Esophagus squamous epithelium (tissue), 5 donors: ENCODE measurements around the gene CCNJ. TPM values are rescaled to one million over a fixed set of nuclear protein-coding genes. Genes with fewer than 3 reads are reported as not detected.

Experiments
- DNase-seq: peaks from one replicate; lab custom pipeline; 2025; lab: John Stamatoyannopoulos, UW
- H3K27ac ChIP-seq, 4 donors: fragments of 200-600 bp; sonication (generic); one replicate each; pipeline ENCODE4 v1.5.1; 2016 to 2019; ENCODE audit warnings: mild to moderate bottlenecking in 1 of 4
- H3K27me3 ChIP-seq, 4 donors: fragments of 200-600 bp; sonication (generic); 1 replicate in 3 of 4; 2 replicates in 1 of 4; pipeline versions ENCODE4 v1.5.1 to v1.6.0; 2017 to 2021; ENCODE audit warnings: antibody characterized with exemption in 1 of 4
- H3K36me3 ChIP-seq, 3 donors: fragments of 200-600 bp; sonication (generic); one replicate each; pipeline ENCODE4 v1.5.1; 2016 to 2019
- H3K4me1 ChIP-seq, 3 donors: fragments of 200-600 bp; sonication (generic); one replicate each; pipeline ENCODE4 v1.5.1; 2017 to 2019
- H3K4me3 ChIP-seq, 4 donors: fragments of 200-600 bp; sonication (generic); 1 replicate in 3 of 4; 2 replicates in 1 of 4; pipeline ENCODE4 v1.5.1; 2016 to 2019; ENCODE audit warnings: mild to moderate bottlenecking in 2 of 4, moderate library complexity in 1 of 4
- H3K9me3 ChIP-seq, 3 donors: fragments of 200-600 bp; sonication (generic); one replicate each; pipeline ENCODE4 v1.5.1; 2016 to 2019
- POLR2A ChIP-seq, 4 donors: fragments of 450-650 bp; IDR thresholded peaks; one replicate each; pipeline ENCODE4 v1.6.1; 2017; ENCODE audit warnings: antibody characterized with exemption in 4 of 4, mild to moderate bottlenecking in 4 of 4, moderate library complexity in 3 of 4
- WGBS, 2 donors: methylation state at CpG; one replicate each; pipeline ENCODE4 v1.1.5; 2018; 5-methylcytosine and 5-hydroxymethylcytosine counted together
- intact Hi-C: fragments of 100-400 bp; cut with DNase I; formaldehyde crosslinking; loops from one replicate; pipeline ENCODE4 v1.15.0; 2022
- total RNA-seq, 4 donors: library from RNA; depleted of rRNA; stranded (reverse); fragments of >200 nt; gene quantifications; one replicate each; pipeline ENCODE4 v1.1.0, GENCODE V29; 2016
- TF ChIP-seq, protein P1 (sequence below), 6 experiments: fragments of 450-650 bp in 4 of 6; fragments of 200-600 bp in 2 of 6; sonication (generic) in 2 of 6; IDR thresholded peaks; one replicate each; pipeline ENCODE4 v1.5.1; 2016 to 2019; ENCODE audit warnings: antibody characterized with exemption in 6 of 6, mild to moderate bottlenecking in 4 of 6, moderate library complexity in 4 of 6
- donor health status: DM: yes; HTN: yes; CAD: no.

CCNJ gene
- total RNA-seq, 4 donors from 2014 or later: 1.5 to 4.2 (median 2.8) TPM

- no peak for DNase-seq
- intact Hi-C loops: no loop called here
- no peaks in the 10 kb centered on the region for H3K4me1 ChIP-seq
- no peaks in the 10 kb centered on the region for H3K36me3 ChIP-seq
- no peak overlapping the region for H3K4me3 ChIP-seq
- no peak overlapping the region for H3K27ac ChIP-seq
- H3K27me3 ChIP-seq: no peaks in the 10 kb centered on the region
- WGBS, 2 donors: 71 to 93% methylated on average over 1 of the region's 1 CpG
- H3K9me3 ChIP-seq: no peaks in the 10 kb centered on the region
- no peak for TF ChIP-seq POLR2A (IDR thresholded peaks at IDR 0.05)
- TF ChIP-seq, protein P1, sequence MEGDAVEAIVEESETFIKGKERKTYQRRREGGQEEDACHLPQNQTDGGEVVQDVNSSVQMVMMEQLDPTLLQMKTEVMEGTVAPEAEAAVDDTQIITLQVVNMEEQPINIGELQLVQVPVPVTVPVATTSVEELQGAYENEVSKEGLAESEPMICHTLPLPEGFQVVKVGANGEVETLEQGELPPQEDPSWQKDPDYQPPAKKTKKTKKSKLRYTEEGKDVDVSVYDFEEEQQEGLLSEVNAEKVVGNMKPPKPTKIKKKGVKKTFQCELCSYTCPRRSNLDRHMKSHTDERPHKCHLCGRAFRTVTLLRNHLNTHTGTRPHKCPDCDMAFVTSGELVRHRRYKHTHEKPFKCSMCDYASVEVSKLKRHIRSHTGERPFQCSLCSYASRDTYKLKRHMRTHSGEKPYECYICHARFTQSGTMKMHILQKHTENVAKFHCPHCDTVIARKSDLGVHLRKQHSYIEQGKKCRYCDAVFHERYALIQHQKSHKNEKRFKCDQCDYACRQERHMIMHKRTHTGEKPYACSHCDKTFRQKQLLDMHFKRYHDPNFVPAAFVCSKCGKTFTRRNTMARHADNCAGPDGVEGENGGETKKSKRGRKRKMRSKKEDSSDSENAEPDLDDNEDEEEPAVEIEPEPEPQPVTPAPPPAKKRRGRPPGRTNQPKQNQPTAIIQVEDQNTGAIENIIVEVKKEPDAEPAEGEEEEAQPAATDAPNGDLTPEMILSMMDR (IDR thresholded peaks at IDR 0.05): no peak
Observed at GRCh38 chr10:96034625-96035024, 8.8 kb upstream of the CCNJ start.

DNA sequence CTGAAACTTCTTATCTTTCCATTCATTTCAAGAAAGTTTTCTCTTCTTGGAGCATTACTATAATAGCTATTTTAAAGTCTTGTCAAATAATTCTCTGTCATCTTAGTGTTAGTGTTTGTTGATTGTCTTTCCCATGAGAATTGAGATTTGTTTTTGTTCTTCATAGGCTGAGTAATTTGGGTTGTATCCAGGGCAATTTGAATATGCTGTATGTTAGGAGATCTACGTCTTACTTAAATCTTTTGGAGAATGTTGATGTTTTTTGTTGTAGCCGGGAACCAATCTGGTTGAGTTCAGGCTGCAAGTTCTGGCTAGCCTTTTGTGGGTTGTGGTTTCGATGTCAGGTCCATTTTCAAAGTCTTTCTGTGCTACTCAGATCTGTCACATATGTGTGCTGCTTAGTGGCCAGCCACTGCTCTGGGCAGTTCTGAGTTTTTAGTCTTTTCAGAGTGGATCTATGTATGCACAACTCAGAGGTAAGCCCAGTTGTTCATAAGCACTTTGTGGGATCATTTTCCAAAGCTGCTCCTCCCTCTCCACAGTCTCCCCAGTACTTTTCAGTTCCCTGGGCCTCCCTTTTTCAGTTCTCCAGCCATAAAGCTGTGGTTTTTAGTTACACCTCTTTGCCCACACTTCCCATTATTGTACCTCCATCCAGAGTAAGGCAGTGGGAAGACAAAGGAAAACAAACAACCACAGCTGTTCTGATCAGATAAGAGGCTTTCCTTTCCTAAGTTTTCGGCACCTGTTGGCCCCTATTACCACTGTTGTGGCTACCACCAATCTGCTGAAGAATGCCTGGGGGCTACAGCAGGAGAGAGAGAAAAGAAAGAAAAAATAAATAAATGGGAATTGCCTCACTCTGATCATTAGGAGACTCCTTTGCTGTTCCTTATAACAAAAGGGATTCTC lies 4.7 kb upstream of the CCNJ start:
- Histone ChIP-seq H3K4me3 (no peak overlapping the region), H3K27me3 (no peaks in the 10 kb centered on the region), H3K4me1 (peaks cover 0 to 9% (median 4%) of the 10 kb centered on the region in 3 donors), H3K36me3 (no peaks in the 10 kb centered on the region), H3K9me3 (no peaks in the 10 kb centered on the region), H3K27ac (no peak overlapping the region)
- WGBS, 2 donors: 58 to 86% methylated on average over 4 of the region's 4 CpGs
- TF ChIP-seq, protein P1 (IDR thresholded peaks at IDR 0.05): no peak
- DNase-seq: no peak
- intact Hi-C loops: no loop called here

DNA sequence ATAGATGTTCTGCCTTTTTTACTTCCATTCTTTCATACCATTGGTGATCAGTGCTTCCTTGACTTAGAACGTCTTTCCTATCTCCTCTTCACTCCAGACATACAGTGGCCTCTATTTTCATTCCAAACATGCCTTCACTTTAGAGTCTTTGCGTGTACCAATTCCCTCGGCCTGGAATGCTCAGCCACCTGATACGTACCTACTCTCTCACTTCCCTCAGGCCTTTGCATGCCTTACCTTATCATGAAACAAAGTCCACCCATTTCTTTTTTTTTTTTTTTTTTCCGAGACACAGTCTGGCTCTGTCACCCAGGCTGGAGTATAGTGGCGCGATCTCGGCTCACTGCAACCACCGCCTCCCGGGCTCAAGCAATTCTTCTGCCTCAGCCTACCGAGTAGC lies 2.2 kb upstream of the CCNJ start:
- no peak overlapping the region for H3K4me3 ChIP-seq
- TF ChIP-seq POLR2A (IDR thresholded peaks at IDR 0.05): no peak
- TF ChIP-seq, protein P1 (IDR thresholded peaks at IDR 0.05): no peak
- H3K4me1 ChIP-seq: peaks cover 0 to 29% (median 4%) of the 10 kb centered on the region in 3 donors
- no peaks in the 10 kb centered on the region for H3K27me3 ChIP-seq
- H3K27ac ChIP-seq: no peak overlapping the region
- WGBS, 2 donors: 91 to 98% methylated on average over 11 of the region's 11 CpGs
- no peaks in the 10 kb centered on the region for H3K9me3 ChIP-seq
- no peaks in the 10 kb centered on the region for H3K36me3 ChIP-seq
- intact Hi-C loops: no loop called here
- DNase-seq: no peak

DNA sequence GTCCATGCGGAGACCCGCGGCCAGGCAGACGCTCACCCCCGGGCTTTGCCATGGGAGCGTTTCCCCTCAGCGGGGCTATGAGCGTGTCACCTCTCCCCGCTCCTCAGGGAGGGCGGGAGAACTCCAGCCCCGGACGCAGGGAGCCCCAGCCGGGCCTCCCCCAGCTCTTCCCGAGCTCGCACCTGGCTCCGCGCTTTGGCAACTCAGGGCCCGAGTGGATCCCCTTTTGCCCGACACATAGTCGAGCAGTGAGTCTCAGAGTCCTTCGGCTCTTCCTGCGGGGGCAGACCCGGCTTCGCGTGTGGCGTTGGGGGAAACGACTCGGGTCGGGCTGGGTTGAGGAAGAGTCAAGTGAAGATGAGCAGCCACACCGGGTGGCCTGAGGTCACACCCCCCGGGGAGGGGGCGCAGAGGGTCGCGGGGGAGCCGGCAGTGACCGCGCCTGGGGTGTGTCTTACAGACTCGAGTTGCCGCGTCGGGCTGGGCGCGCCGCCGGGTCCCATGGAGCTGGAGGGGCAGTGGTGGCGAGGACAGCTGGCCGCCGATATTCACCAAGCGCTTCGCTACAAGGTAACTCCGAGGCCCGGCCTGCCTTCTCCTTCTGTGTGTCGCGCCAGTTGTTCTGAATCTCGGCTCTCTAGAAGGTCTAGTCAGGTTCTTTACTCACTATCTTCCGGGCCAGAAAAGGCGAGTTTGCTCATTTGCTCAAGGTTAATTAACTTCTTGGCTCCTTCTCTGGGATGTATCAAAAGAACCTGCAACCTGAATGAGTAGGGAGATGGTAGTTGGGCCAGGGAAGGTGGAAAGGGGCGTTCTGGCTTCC lies 721 bp downstream of the CCNJ start:
- TF ChIP-seq, protein P1 (IDR thresholded peaks at IDR 0.05): no peak
- TF ChIP-seq POLR2A (IDR thresholded peaks at IDR 0.05): no peak
- H3K27me3 ChIP-seq: no peaks in the 10 kb centered on the region
- peak overlapping the region; percentile 74 to 91 (median 76) for H3K4me3 ChIP-seq
- peaks cover 0 to 11% (median 0%) of the 10 kb centered on the region in 3 donors for H3K36me3 ChIP-seq
- 1 to 3% methylated on average over 14 to 16 of the region's 58 CpGs for WGBS, 2 donors
- H3K4me1 ChIP-seq: peaks cover 0 to 36% (median 4%) of the 10 kb centered on the region in 3 donors
- intact Hi-C loops: no loop called here
- no peak for DNase-seq
- no peaks in the 10 kb centered on the region for H3K9me3 ChIP-seq
- H3K27ac ChIP-seq: peak overlapping the region; percentile 82 to 90 (median 86)
